Thyroid gland (tissue), 4 donors: ENCODE data around the gene WDR59. TPM values are rescaled to one million over a fixed set of nuclear protein-coding genes. Genes with fewer than 3 reads are reported as not detected.
"Not testable (repeated sequence)": the region's sequence is repeated elsewhere in the genome, so short reads cannot be mapped to it uniquely, and the experiment has no call there.

Source experiments
- DNase-seq, 2 donors: peaks; one replicate each; pipeline ENCODE4 v3.0.0-alpha.2; 2019
- H3K27ac ChIP-seq, 3 donors: fragments of 200-600 bp; sonication (generic); 1 replicate in 2 of 3; 2 replicates in 1 of 3; pipeline ENCODE4 v1.5.1; 2016 to 2019; ENCODE audit warnings: mild to moderate bottlenecking in 1 of 3, moderate library complexity in 1 of 3
- H3K27me3 ChIP-seq: fragments of 200-600 bp; sonication (generic); one replicate; pipeline ENCODE4 v1.5.1; 2019
- H3K36me3 ChIP-seq, 2 donors: fragments of 200-600 bp; sonication (generic); one replicate each; pipeline ENCODE4 v1.5.1; 2016 to 2019
- H3K4me1 ChIP-seq, 2 donors: fragments of 200-600 bp; sonication (generic); one replicate each; pipeline ENCODE4 v1.5.1; 2017 to 2019
- H3K4me3 ChIP-seq, 3 donors: fragments of 200-600 bp; sonication (generic); replicated peaks in 1 of 3; 1 replicate in 2 of 3; 2 replicates in 1 of 3; pipeline ENCODE4 v1.5.1; 2016; ENCODE audit warnings: mild to moderate bottlenecking in 1 of 3
- H3K9me3 ChIP-seq: fragments of 200-600 bp; sonication (generic); one replicate; pipeline ENCODE4 v1.5.1; 2017
- CTCF ChIP-seq, 6 experiments: fragments of 200-600 bp in 3 of 6; fragments of 450-650 bp in 3 of 6; sonication (generic) in 3 of 6; IDR thresholded peaks; one replicate each; pipeline ENCODE4 v1.5.1; 2016 to 2019; ENCODE audit warnings: antibody characterized with exemption in 6 of 6, mild to moderate bottlenecking in 2 of 6, inconsistent platforms in 1 of 6, moderate library complexity in 1 of 6
- POLR2A ChIP-seq, 2 donors: fragments of 450-650 bp; IDR thresholded peaks; one replicate each; pipeline ENCODE4 v1.6.1; 2017; ENCODE audit warnings: antibody characterized with exemption in 2 of 2, mild to moderate bottlenecking in 2 of 2, moderate library complexity in 1 of 2
- WGBS, 2 donors: methylation state at CpG; one replicate each; pipeline ENCODE4 v1.1.5; 2017; 5-methylcytosine and 5-hydroxymethylcytosine counted together
- intact Hi-C: fragments of 100-400 bp; cut with DNase I; formaldehyde crosslinking; loops from one replicate; pipeline ENCODE4 v1.15.1; 2023
- total RNA-seq, 4 donors: library from RNA; depleted of rRNA; stranded (reverse); fragments of >200 nt; gene quantifications; one replicate each; pipeline ENCODE4 v1.2.3, GENCODE V29; 2016

WDR59 gene
- total RNA-seq, 4 donors from 2014 or later, result 40.2 to 55.8 (median 46.9) TPM

GRCh38 chr16:74846714-74847113 lies 138.2 kb downstream of the WDR59 start:
- Histone ChIP-seq H3K27ac (no peak overlapping the region), H3K4me1 (peaks cover 10 to 12% of the 10 kb centered on the region in 2 donors), H3K36me3 (no peaks in the 10 kb centered on the region), H3K9me3 (no peaks in the 10 kb centered on the region), H3K4me3 (no peak overlapping the region), H3K27me3 (no peaks in the 10 kb centered on the region)
- TF ChIP-seq CTCF (IDR thresholded peaks at IDR 0.05) (no peak), POLR2A (IDR thresholded peaks at IDR 0.05) (no peak)
- intact Hi-C loops, result no loop called here
- WGBS, 2 donors, result 88 to 94% methylated on average over 4 of the region's 4 CpGs
- no peak for DNase-seq

GRCh38 chr16:74844041-74844980 lies 140.6 kb downstream of the WDR59 start:
- intact Hi-C loops, result no loop called here
- Histone ChIP-seq H3K9me3 (no peaks in the 10 kb centered on the region), H3K27ac (peak overlapping the region; percentile 69 to 88 (median 79)), H3K4me3 (no peak overlapping the region), H3K4me1 (peaks cover 11 to 12% of the 10 kb centered on the region in 2 donors), H3K27me3 (no peaks in the 10 kb centered on the region), H3K36me3 (no peaks in the 10 kb centered on the region)
- DNase-seq, result peak; percentile 35 to 86
- WGBS, 2 donors, result 59 to 62% methylated on average over 20 of the region's 20 CpGs
- TF ChIP-seq POLR2A (IDR thresholded peaks at IDR 0.05) (no peak), CTCF (IDR thresholded peaks at IDR 0.05) (no peak)

- H3K4me3 ChIP-seq, H3K27me3 ChIP-seq, H3K9me3 ChIP-seq, H3K36me3 ChIP-seq, intact Hi-C loops: not testable (repeated sequence)
- Histone ChIP-seq H3K4me1 (peaks cover 11 to 14% of the 10 kb centered on the region in 2 donors), H3K27ac (peak overlapping the region; percentile 64 to 88 (median 79))
- WGBS, 2 donors, result 70 to 76% methylated on average over 10 to 13 of the region's 14 CpGs
- peak; percentile 19 to 43 for DNase-seq
Observed at GRCh38 chr16:74843381-74844035, 141.4 kb downstream of the WDR59 start.

GRCh38 chr16:74842413-74842812 lies 142.5 kb downstream of the WDR59 start:
- intact Hi-C loops, result no loop called here
- no peaks in the 10 kb centered on the region for H3K9me3 ChIP-seq
- no peaks in the 10 kb centered on the region for H3K36me3 ChIP-seq
- TF ChIP-seq CTCF (IDR thresholded peaks at IDR 0.05) (no peak), POLR2A (IDR thresholded peaks at IDR 0.05) (peak in 1 of 2 donors; percentile 31)
- peaks cover 15 to 19% of the 10 kb centered on the region in 2 donors for H3K4me1 ChIP-seq
- WGBS, 2 donors, result 16 to 25% methylated on average over 6 of the region's 6 CpGs
- no peaks in the 10 kb centered on the region for H3K27me3 ChIP-seq
- peak; percentile 71 for DNase-seq
- peak overlapping the region; percentile 64 to 88 (median 79) for H3K27ac ChIP-seq
- H3K4me3 ChIP-seq, result no peak overlapping the region

GRCh38 chr16:74841904-74842303 lies 143.0 kb downstream of the WDR59 start:
- TF ChIP-seq POLR2A (IDR thresholded peaks at IDR 0.05) (no peak), CTCF (IDR thresholded peaks at IDR 0.05) (no peak)
- 60 to 80% methylated on average over 3 of the region's 3 CpGs for WGBS, 2 donors
- no peak for DNase-seq
- Histone ChIP-seq H3K27ac (peak overlapping the region; percentile 64 to 88 (median 79)), H3K27me3 (no peaks in the 10 kb centered on the region), H3K4me1 (peaks cover 15 to 19% of the 10 kb centered on the region in 2 donors), H3K4me3 (no peak overlapping the region), H3K9me3 (no peaks in the 10 kb centered on the region), H3K36me3 (no peaks in the 10 kb centered on the region)
- intact Hi-C loops, result no loop called here
